NCI-H2196 treated with DMSO at 0.1 percent for 48 hours (cell line): ENCODE data around the gene IPPK.

Source experiments
- DNase-seq: peaks from one replicate; lab custom pipeline; 2025; ENCODE audit not compliant: unreplicated experiment; lab: John Stamatoyannopoulos, UW

Gene IPPK

DNA sequence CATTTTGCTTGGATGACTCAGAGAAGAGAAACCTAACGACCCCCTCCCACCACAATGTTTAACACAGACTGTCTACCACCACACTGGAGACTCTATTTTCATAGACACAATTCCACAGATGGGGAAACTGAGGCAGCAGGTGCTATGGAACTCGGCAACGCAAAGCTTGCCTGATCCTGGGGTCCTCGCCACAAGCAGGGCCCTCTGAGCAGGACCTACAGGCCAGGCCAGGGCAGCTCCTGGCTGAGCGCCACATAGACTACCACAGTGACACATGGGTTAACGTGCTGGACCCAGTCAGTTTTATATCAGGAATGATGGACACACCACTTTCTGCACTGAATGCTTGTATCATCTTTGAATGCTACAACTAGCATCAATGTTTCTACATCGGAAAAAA, 11.8 kb downstream of the IPPK start:
- no peak for DNase-seq

GRCh38 chr9:92657296-92658094, 12.4 kb downstream of the IPPK start:
- no peak for DNase-seq

- DNase-seq: no peak
These were observed 13.4 kb downstream of the IPPK start for GRCh38 chr9:92656537-92656925.

DNA sequence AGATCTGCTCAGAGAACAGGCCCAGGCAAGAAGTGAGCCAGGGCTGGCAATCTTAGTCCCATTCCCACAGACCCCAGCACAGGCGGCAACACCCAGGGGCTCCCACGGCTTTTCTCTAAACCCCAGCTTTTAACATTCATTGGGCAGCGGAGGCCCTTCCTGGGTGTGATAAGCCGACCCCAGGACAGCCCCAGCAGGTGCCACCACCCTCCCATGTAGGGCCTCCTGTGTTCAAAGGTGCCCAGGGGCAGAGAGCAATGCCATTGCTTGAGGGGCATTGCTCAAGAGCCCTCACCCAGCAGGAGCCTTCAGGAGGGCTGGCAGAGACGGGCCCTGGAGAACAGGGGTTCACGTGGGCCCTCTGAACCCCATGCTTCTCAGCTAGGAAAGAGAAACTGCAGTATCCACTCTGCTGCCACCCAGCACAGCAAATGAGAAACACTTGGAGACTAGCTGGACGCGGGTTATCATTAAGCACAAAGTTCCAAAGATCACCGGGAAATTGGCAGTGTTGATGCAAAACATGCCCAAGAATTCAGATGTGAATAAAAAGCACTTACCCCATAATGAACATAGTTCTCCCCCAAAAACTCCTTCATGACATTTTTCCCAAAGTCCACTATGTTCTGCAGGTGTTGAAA, 13.9 kb downstream of the IPPK start:
- DNase-seq: no peak

DNA sequence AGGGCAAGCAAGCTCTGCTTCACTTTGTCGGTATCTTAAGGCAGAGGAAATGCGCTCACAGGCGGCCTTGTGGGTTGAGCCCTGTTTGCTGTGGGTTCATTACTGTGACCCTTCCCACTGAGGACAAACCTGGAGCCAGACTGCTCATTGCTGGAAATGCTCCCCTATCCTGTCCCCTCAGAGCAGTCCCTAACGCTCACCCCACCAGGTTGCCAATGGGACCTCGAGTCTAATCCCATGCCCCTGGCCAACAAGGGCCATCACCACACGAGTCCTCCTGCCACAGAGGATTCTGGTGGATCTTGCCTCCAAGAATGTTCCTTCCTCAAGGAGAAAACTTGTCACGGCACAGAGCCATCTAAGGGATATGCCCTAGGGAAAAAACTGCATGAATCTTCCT, 14.6 kb downstream of the IPPK start:
- DNase-seq: no peak

DNA sequence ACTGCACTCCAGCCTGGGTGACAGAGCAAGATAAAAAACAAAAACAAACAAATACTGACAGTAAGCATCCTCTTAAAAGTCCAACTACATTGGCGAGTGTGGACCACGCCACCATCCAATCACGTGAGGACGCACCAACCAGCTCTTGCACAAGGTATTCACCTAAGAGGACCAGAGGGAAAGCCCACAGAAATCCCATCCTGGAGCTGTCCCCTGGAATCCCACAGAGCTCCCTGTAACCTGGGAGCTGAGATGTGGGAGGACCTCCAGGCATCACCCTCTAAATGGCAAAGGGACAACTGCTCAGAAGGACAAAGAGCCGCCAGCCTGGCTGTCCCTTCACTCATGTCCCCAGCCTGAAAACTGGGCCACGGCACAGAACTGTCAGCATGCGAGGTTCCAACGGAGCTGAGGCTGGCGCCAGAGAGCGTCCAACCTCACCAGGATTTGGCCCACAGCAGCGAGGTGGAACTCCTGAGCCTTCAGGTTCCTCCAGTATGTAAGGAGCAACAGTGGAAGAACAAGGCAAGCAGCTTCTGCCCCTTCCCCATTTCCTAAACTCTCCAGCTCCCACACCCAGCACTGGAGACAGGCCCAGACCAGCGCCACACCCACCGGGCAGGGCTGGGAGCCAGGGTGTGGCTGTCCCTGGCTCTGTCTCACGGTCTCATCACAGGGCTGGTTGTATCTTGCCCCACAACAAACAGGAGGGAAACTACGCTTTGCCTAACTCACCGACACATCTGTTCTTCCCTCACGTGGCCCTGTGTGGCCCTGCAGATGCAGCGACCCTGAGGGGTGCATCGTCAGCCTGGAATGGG, 15.2 kb downstream of the IPPK start:
- no peak for DNase-seq

GRCh38 chr9:92652461-92652860, 17.5 kb downstream of the IPPK start:
- DNase-seq: no peak

DNA sequence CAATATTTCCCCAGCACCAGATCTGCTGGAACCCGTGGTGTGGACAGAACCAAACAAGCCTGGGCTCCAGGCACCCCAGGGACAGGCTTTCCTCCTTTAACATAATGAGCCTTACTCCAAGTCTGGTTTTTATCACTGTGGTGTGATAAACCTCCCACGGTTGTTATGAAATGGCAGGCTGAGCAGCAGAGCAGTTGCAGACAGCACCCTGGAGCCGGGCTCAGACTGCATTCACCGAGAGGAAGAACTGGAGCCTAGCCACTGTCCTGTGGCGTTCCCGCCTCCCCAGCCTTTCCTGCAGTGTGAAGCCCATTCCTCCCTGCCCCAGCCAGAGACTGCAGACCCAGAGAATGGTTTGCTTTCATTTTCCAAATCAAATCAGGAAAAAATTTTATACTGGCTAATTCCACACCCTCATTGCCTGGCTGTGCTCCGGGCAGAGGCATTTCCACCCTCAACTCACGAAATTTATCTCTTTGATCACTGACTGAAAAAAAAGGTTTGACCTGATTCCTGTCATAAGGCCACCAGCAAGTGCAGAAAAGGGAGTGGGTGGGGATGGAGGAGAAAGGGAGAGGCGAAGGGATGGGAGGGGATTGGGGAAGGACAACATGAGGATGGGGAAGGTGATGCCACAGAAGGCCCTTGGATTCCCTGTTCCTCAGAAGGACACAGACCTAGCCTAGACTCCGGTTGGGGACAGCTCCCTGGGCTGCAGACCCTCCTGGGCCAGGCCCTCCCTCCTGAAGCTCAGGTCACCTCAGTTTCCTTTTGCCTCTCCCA, 18.9 kb downstream of the IPPK start:
- no peak for DNase-seq

- no peak for DNase-seq
These were observed 19.6 kb downstream of the IPPK start for GRCh38 chr9:92650296-92650695.

DNA sequence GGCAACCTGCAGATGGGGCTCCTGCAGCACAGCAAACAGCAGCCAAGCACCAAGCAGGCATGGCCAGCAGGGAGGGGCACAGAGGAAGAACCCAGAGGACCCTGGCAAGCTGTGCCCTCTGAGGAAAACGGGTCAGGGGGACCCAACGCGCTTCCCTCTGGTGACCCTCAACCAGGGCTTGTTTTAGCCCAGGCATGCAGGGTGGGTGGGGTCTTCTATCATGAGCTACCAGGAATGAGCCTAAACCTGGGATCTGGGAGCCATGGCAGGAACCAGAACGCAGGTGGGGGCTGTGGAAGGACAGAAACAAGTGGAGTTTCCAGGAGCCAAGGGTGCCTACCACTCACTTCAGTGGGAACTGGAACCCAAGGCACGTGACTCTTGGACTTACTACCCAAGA, 20.9 kb downstream of the IPPK start:
- DNase-seq: no peak

DNA sequence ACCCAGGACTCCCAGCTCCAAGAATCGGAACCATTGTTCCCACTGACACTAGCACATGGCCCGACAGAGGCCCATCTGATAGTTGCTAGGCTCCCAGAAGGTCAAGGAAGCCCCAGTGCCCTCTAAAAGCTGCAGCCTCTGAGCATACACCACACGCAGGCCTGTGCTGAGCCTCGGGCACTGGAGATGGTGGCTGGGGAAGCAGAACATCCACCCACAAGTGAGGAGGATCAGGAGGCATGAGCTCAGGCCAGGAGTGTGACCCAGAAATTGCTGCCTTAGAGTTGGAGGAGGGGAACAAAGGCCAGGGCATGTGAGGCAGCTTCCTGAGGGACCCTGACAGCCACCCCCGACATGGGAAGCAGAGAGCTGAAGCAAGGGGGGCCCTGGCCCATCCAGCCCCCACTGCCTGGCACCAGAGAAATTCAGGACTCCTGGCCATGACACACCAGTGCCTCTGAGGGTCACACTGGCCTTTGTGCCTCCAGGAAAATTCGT, 21.4 kb downstream of the IPPK start:
- DNase-seq: no peak

GRCh38 chr9:92647671-92648473, 22.1 kb downstream of the IPPK start:
- DNase-seq: no peak

DNA sequence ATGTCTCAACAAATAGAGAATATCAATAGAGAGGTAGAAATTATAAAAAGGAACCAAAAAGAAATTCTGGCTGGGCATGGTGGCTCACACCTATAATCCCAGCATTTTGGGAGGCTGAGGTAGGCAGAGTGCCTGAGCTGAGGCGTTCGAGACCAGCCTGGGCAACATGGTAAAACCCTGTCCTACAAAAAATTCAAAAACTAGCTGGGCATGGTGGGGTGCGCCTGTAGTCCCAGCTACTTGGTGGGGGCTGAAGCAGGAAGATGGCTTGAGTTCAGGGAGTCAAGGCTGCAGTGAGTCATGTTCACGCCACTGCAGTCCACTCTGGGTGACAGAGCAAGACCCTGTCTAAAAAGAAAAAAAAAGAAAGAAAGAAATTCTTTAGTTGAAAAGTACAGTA, 24.9 kb downstream of the IPPK start:
- DNase-seq: no peak

DNA sequence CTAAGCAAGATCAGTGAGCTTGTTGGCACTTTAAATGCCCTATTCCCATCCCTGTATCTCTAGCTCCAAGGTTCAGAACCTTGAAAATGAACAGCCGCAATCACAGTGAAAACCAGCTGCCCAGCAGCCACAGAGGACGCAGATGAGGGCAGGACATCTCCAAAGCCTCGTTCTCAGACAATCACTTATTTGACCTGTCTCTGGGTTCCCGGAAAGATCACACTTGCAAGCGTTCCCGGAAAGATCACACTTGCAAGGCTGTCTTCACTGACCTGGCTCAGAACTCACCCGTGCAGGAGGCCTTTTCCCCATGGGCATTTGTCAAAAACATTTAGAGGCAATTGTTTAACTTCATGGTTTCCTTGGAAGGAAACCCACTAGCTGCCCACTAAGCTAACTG, 25.7 kb downstream of the IPPK start:
- DNase-seq: no peak

- DNase-seq: no peak
These were observed 27.4 kb downstream of the IPPK start for GRCh38 chr9:92642564-92642963.

GRCh38 chr9:92642041-92642451, 27.9 kb downstream of the IPPK start:
- no peak for DNase-seq

GRCh38 chr9:92641092-92641809, 28.7 kb downstream of the IPPK start:
- DNase-seq: no peak

GRCh38 chr9:92640398-92641091, 29.4 kb downstream of the IPPK start:
- DNase-seq: no peak

- DNase-seq: no peak
These were observed 30.1 kb downstream of the IPPK start for GRCh38 chr9:92639791-92640271.
